B cell (primary cell): ENCODE results near the gene MPPED2. TPM values are rescaled to one million over a fixed set of nuclear protein-coding genes. Genes with fewer than 3 reads are reported as not detected.

Experiments
- ATAC-seq: fragments of 200-7000 bp; cut with Tn5 transposase; one replicate; pipeline ENCODE4 v1.10.0; 2021; ENCODE audit warnings: low read depth, mild to moderate bottlenecking, moderate number of reproducible peaks, moderate library complexity
- CTCF ChIA-PET: fragments of 350-600 bp; sonication (Branson Sonifier 250); formaldehyde crosslinking; loops from one replicate; lab custom pipeline; 2021; ENCODE audit warnings: antibody characterized with exemption, inconsistent platforms; lab: Charles Lee
- POLR2A ChIA-PET: fragments of 350-600 bp; sonication (Branson Sonifier 250); formaldehyde crosslinking; loops from one replicate; lab custom pipeline; 2021; ENCODE audit warnings: antibody characterized with exemption; lab: Charles Lee
- DNase-seq: peaks from one replicate; pipeline ENCODE4 v3.0.0; 2013
- H2AFZ ChIP-seq: 2 replicates; pipeline ENCODE4 v1.6.1; 2012; ENCODE audit warnings: mild to moderate bottlenecking, low read depth, low read length; ENCODE audit not compliant: insufficient read depth, poor library complexity, severe bottlenecking
- H3K27ac ChIP-seq, 2 donors: 1 replicate in 1 of 2; 2 replicates in 1 of 2; pipeline ENCODE4 v1.5.1; 2012 to 2013; ENCODE audit warnings: low read length in 2 of 2, mild to moderate bottlenecking in 2 of 2, moderate library complexity in 1 of 2
- H3K27me3 ChIP-seq, 4 experiments: fragments of 200-600 bp in 1 of 4; sonication (generic) in 1 of 4; replicated peaks in 1 of 4; 1 replicate in 2 of 4; 2 replicates in 2 of 4; pipeline versions ENCODE4 v1.6.1 to v1.7.0; 2013 to 2016; ENCODE audit warnings: low read length in 3 of 4, mild to moderate bottlenecking in 2 of 4, mixed read lengths in 1 of 4, moderate library complexity in 1 of 4; ENCODE audit not compliant: insufficient read depth in 4 of 4, control insufficient read depth in 3 of 4; ENCODE audit errors: control extremely low read depth in 1 of 4
- H3K36me3 ChIP-seq, 2 experiments: replicated peaks in 1 of 2; 1 replicate in 1 of 2; 2 replicates in 1 of 2; pipeline versions ENCODE4 v1.6.1 to v1.7.1; 2013; ENCODE audit warnings: low read length in 1 of 2; ENCODE audit not compliant: insufficient read depth in 2 of 2, control insufficient read depth in 1 of 2; ENCODE audit errors: control extremely low read depth in 1 of 2, extremely low read depth in 1 of 2
- H3K4me1 ChIP-seq, 2 donors: fragments of 200-600 bp in 1 of 2; sonication (generic) in 1 of 2; 1 replicate in 1 of 2; 2 replicates in 1 of 2; pipeline versions ENCODE4 v1.5.1 to v1.6.1; 2013 to 2017; ENCODE audit warnings: low read length in 2 of 2; ENCODE audit not compliant: control insufficient read depth in 2 of 2, insufficient read depth in 2 of 2
- H3K4me2 ChIP-seq: replicated peaks from 2 replicates; pipeline ENCODE3; 2012; ENCODE audit warnings: mild to moderate bottlenecking, low read depth, low read length; ENCODE audit not compliant: poor library complexity, severe bottlenecking
- H3K4me3 ChIP-seq, 5 experiments: fragments of 200-600 bp in 1 of 5; sonication (generic) in 1 of 5; 1 replicate in 3 of 5; 2 replicates in 2 of 5; pipeline versions ENCODE4 v1.5.1 to v1.7.0; 2011 to 2016; ENCODE audit warnings: low read length in 4 of 5, mild to moderate bottlenecking in 4 of 5, low read depth in 2 of 5, control low read depth in 1 of 5, moderate library complexity in 1 of 5; ENCODE audit not compliant: insufficient read depth in 1 of 5; ENCODE audit errors: control extremely low read depth in 1 of 5, extremely low read depth in 1 of 5
- H3K79me2 ChIP-seq: fragments of 200-600 bp; sonication (generic); one replicate; pipeline ENCODE4 v1.6.0; 2016; ENCODE audit warnings: low read length; ENCODE audit not compliant: control insufficient read depth, insufficient read depth
- H3K9ac ChIP-seq: fragments of 200-600 bp; sonication (generic); 2 replicates; pipeline ENCODE4 v1.6.1; 2017; ENCODE audit warnings: mild to moderate bottlenecking, low read length, moderate library complexity
- H3K9me3 ChIP-seq, 3 donors: one replicate each; pipeline versions ENCODE4 v1.6.1 to v1.7.1; 2013; ENCODE audit warnings: low read length in 2 of 3; ENCODE audit not compliant: control insufficient read depth in 2 of 3, insufficient read depth in 1 of 3; ENCODE audit errors: control extremely low read depth in 1 of 3
- H4K20me1 ChIP-seq: 2 replicates; pipeline ENCODE4 v1.6.0; 2012; ENCODE audit warnings: mild to moderate bottlenecking, low read length; ENCODE audit not compliant: insufficient read depth, control insufficient read depth, poor library complexity, severe bottlenecking
- H3K27ac Mint-ChIP-seq: one replicate; pipeline ENCODE4 v1.8.0; 2021; ENCODE audit warnings: mixed read lengths
- H3K27me3 Mint-ChIP-seq: one replicate; pipeline ENCODE4 v1.8.0; 2021; ENCODE audit warnings: mixed read lengths
- H3K4me1 Mint-ChIP-seq: one replicate; pipeline ENCODE4 v1.8.0; 2021; ENCODE audit warnings: mixed read lengths
- H3K4me3 Mint-ChIP-seq: one replicate; pipeline ENCODE4 v1.8.0; 2021; ENCODE audit warnings: mixed read lengths
- H3K9me3 Mint-ChIP-seq: one replicate; pipeline ENCODE4 v1.8.0; 2022; ENCODE audit warnings: mixed read lengths; ENCODE audit not compliant: insufficient read depth
- CTCF ChIP-seq: fragments of 200-600 bp; IDR thresholded peaks from one replicate; pipeline ENCODE4 v1.8.0; 2022; ENCODE audit warnings: antibody characterized with exemption, mild to moderate bottlenecking
- EZH2 ChIP-seq: IDR thresholded peaks from 2 replicates; pipeline ENCODE4 v1.6.1; 2012; ENCODE audit warnings: borderline replicate concordance, low read depth, mild to moderate bottlenecking, moderate library complexity, low read length; ENCODE audit not compliant: insufficient read depth, poor library complexity, severe bottlenecking
- whole genome bisulfite sequencing: methylation state at CpG from one replicate; pipeline ENCODE4 v1.1.5; 2013; ENCODE audit warnings: missing lambda C conversion rate; ENCODE audit not compliant: insufficient coverage; 5-methylcytosine and 5-hydroxymethylcytosine counted together
- intact Hi-C: fragments of 100-400 bp; cut with micrococcal nuclease; formaldehyde crosslinking; loops from one replicate; pipeline ENCODE4 v1.10.0; 2022
- polyA plus RNA-seq: library from polyadenylated mRNA; depleted of rRNA; stranded (reverse); fragments of >200 nt; gene quantifications from 2 replicates; pipeline ENCODE4 v1.2.3, GENCODE V29; 2012
- total RNA-seq, 2 donors: library from RNA; stranded (reverse); fragments of 120-200 nt in 1 of 2; gene quantifications; 1 replicate in 1 of 2; 2 replicates in 1 of 2; pipeline versions ENCODE4 v1.2.3 to v1.2.4, GENCODE V29; 2013 to 2022

MPPED2 gene
- total and polyA plus RNA-seq, 2 donors (not counting 1 experiment from before 2014, with no cell fraction given), result 0.70 to 1.1 TPM

GRCh38 chr11:30579415-30580175, 6.6 kb downstream of the MPPED2 start:
- Mint-ChIP-seq H3K9me3 (no peaks in the 10 kb centered on the region), H3K4me1 (peaks cover 3% of the 10 kb centered on the region), H3K27ac (no peak overlapping the region), H3K27me3 (peaks cover 27% of the 10 kb centered on the region), H3K4me3 (no peak overlapping the region)
- Histone ChIP-seq H4K20me1 (no peaks in the 10 kb centered on the region), H3K9me3 (peaks cover 0 to 10% (median 1%) of the 10 kb centered on the region in 3 donors), H3K27ac (no peak overlapping the region), H3K4me1 (peaks cover 2% of the 10 kb centered on the region in 2 donors), H3K27me3 (peaks cover 0 to 13% (median 4%) of the 10 kb centered on the region in 4 experiments), H3K36me3 (no peaks in the 10 kb centered on the region), H2AFZ (no peak overlapping the region), H3K4me3 (no peak overlapping the region), H3K79me2 (no peaks in the 10 kb centered on the region), H3K9ac (no peak overlapping the region), H3K4me2 (no peak overlapping the region)
- ATAC-seq, result no peak
- ChIA-PET CTCF (no interaction called here), POLR2A (no interaction called here)
- no peak for DNase-seq
- no peak for TF ChIP-seq EZH2
- TF ChIP-seq CTCF, result no peak
- intact Hi-C loops, result no loop called here
- no CpG with 5 or more reads among the region's 3 CpGs for WGBS

- H3K9ac ChIP-seq, result no peak overlapping the region
- no peaks in the 10 kb centered on the region for H3K36me3 ChIP-seq
- Mint-ChIP-seq H3K4me1 (no peaks in the 10 kb centered on the region), H3K4me3 (no peak overlapping the region), H3K9me3 (no peaks in the 10 kb centered on the region), H3K27me3 (peaks cover 19% of the 10 kb centered on the region), H3K27ac (no peak overlapping the region)
- 100% methylated on average over 1 of the region's 1 CpG for WGBS
- peaks cover 0 to 1% (median 0%) of the 10 kb centered on the region in 3 donors for H3K9me3 ChIP-seq
- no peak overlapping the region for H3K4me3 ChIP-seq
- TF ChIP-seq EZH2, result no peak
- TF ChIP-seq CTCF, result no peak
- CTCF ChIA-PET, result no interaction called here
- no peak overlapping the region for H3K27ac ChIP-seq
- peaks cover 0 to 6% (median under 1%) of the 10 kb centered on the region in 4 experiments for H3K27me3 ChIP-seq
- no peaks in the 10 kb centered on the region for H3K79me2 ChIP-seq
- no peak overlapping the region for H3K4me2 ChIP-seq
- DNase-seq (no peak), ATAC-seq (no peak)
- no peak overlapping the region for H2AFZ ChIP-seq
- POLR2A ChIA-PET, result no interaction called here
- intact Hi-C loops, result no loop called here
- no peaks in the 10 kb centered on the region for H3K4me1 ChIP-seq
- H4K20me1 ChIP-seq, result no peaks in the 10 kb centered on the region
Measured at GRCh38 chr11:30578406-30578805, 7.7 kb downstream of the MPPED2 start.
